HS-27A (cell line): ENCODE results near the gene BCAS1.

Experiments used
- DNase-seq: peaks from one replicate; pipeline ENCODE4 v3.0.0-alpha.2; 2012; ENCODE audit warnings: low read depth, missing footprints

BCAS1 gene

DNA sequence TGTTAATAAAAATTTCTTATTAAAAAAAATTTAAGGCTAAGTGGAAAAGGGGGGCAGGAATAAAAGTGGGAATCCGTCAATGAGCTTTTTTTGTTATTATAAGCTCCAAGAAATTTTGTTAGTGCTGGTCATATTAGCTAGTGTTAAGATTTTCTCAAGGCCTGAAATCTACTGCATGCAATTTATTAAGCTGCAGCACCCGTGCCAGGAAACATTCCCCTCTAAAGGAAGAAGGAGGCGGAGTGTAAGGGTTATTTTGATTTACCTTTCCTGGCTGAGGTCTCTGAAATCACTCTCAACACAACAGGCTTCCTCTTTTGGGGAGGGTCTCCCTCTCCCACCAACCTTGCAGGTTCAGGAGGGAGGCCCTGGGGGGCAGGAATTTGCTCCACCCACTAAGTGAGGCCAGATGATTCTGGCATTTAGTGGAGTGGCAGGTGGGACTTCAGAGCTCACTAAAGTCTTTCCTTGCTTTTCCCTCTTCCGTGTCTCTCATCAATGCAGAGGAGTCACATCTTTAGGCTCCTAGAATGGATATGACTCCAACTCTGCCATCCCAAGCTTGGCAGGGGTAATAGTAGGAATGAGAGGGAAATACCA is 168.8 kb downstream of the BCAS1 start:
- DNase-seq, result no peak

DNA sequence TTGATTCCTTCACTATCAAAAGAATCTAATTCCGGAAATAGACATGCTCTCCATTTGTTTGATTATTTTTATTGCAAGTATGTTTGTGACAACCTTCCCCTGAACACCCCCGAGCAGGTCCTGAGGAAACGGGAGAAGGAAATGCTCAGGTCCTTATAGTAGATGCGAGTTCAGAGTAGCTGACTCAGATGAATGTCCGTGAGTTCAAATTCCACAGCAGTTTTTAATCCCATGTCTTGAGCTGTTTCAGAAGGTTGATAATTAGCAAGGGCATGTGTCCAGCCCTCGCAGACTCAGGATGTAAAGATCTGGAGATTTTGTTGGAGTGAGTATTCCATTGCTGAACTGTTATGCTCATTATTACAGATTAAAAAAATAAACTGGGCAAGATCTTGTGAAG is 169.3 kb downstream of the BCAS1 start:
- no peak for DNase-seq

DNA sequence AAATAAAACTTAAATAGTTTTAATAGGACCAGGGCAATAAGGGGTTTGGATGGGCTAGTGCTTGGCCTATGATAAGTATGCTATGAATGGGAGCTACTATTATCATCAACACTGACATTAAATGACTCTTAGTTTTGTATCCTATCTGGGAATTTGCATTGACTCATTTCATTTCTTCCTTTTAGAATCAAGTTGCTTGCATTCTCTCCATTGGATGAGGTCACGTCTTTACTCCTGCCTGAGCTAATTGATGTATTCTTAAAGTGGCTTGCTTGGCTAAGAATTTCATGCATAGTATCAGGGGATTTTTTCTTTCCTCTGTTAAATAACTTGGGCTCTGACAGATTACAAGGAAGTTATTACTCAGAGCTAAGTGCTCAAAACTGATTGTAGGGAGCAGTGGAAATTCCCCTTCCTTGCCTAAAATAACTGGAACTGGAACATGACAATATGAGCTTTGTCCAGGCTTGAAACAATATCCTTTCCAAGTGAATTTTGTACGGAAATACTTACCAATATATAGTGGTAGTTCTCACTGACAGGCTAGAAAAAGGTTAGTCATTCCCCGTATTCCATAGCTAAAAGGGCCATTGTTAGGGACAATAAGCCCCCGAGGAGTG is 169.9 kb downstream of the BCAS1 start:
- DNase-seq, result no peak

DNA sequence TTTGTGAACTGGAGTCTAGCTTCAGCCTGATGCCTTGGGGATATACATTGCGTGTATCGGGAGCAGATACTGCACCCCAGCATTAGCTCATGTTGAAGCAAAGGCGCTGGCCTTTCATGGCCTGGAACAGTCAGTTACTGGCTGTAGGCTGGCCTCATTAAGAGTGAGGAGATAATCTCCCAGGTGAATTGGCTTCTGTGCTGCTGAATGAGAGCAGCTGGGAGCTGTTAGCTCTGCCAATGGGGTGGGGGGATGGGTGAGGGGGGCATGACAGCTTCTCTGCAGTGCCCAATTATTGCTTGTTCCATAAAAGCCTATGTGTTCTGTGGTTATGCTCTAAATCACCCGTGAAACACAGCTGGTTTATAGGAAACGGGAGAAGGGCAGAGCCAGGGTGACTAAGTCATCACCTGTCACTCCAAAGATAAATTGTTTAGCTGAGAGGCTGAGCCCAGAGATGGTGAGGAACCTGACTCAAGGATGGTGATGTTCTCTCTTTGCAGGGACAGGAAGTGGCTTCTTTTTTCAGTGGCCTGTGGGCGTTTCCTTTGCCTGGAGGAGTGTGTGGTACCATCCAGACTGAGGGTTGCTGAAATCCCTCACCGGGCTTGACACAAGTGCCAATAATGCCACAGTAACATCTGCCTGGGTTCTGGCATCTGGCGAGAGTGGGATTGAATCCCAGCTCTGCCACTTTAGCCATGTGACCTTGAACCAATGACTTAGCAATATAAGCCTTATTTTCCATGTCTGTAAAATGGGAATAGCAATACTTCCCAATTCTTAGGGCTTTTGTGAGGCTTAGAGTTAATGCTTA is 170.8 kb downstream of the BCAS1 start:
- no peak for DNase-seq

DNA sequence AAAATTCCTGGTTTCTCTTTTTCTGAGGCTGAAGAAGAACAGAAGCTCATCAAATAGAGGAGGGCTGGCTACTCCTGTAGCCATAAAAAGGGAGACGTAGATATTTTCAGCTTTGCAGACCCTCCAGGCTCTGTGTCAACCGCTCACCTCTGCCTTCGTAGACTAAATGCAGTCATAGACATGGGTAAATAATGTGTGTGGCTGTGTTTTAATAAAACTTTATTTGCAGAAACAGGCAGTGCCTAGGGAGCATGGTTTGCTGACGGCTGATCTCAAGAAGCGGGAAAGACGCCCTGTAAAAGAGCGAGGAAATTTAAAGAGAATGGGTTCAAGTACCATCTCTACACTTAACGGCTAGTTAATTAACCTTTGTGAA is 171.8 kb downstream of the BCAS1 start:
- DNase-seq, result no peak

DNA sequence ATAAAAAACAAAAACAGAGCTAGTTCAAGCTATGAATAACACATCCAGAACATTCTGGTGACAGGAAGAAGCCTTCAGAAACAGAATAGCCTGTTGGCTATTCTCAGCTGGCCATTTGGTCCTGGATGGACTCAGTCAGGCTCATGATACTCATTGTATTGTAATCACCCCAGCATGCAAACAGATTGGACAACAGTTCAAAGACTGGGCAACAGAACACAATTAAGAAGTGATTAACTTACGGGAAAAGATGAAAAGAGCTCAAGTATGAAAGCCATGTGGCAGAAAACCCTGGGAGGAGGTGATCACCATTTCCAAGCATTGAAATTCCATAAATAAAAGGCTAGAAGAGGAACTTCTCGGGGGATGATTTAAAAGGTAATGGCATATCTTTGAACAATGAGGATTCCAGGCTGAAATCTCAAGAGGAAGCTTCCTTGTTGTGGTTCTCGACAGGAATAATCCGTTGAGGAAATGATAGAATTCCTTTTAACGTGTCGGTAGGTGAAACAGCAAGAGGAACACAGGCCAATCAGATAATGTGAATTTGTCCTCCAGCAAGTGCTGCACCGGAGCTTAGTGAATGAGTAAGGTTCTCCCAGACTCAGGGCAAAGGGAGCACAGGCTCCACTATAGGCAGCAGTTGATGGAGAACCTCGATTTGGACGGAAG is 172.4 kb downstream of the BCAS1 start:
- no peak for DNase-seq

DNA sequence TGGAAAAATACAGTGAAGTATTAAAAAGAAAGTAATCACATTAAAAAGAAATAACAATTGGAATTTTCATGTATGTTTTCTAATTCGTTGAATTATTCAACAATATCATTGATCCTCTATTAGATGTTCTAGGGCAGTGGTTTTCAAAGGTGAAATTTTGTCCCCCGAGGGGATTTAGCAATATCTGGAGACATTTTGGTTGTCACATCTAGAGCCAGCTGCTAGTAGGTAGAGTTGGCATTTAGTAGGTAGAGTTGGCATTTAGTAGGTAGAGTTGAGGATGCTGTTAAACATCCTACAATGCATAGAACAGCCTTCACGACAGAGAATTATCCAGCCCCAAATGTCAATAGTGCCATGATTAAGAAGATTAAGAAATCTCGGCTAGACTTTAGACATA is 173.7 kb downstream of the BCAS1 start:
- DNase-seq, result no peak

DNA sequence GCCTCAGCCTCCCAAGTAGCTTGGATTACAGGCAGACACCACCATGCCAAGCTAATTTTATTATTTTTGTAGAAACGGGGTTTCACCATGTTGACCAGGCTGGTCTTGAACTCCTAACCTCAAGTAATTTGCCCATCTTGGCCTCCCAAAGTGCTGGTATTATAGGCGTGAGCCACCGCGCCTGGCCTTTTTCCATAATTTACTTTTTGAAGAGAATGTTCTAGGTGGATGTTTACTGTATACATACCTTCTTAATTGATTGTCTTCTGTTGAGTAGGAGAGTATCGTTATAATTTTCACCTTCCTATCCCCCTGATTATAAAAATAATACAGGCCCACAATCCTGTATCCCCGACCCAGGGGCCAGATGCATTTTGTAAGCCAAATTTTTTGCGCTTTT is 174.4 kb downstream of the BCAS1 start:
- no peak for DNase-seq

DNA sequence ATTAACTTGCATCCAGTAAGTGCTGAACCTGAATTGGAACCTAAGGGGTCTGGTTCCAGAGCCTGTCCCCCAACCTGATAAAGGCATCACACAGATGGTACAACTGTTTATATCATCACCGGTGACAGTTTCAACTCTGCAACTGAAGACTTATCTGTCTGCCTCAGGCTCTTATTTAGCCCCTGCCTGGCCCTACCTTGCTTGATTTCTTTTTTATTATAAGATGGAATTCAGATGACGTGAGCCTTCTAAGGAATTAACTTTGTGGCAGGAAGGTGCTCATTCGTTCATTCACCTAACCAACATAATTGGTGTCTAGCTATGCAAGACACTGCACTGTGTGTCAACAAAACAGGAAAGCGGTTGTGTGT is 175.0 kb downstream of the BCAS1 start:
- no peak for DNase-seq

DNA sequence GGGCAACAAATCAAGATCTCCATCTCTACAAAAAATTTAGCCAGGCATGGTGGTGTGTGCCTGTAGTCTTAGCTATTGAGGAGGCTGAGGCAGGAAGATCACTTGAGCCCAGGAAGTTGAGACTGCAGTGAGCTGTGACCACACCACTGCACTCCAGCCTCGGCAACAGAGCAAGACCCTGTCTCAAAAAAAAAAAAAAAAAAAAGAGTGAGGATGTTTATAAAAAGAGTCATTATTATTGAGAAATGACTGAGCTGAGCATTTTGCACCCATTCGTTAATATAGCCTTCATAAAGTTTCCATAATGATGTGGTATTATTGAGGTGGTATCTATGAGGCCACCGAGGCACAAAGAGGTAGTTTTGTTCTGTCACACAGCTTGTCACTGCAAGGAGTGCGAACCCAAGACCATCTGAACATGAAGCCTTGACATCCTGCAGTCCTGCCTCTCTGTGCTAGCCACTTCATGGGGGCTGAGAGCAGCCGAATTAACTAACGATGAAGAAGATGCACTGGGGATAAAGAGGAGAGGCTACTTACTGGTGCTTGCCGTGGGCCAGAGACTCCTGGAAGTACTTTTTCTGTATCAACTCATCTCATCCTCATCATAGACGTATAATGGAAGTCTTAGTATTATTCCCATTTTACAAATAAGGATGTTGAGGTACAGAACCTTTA is 175.5 kb downstream of the BCAS1 start:
- DNase-seq, result no peak
